ENCODE results near the gene KEAP1.
A peak's percentile ranks its signal among the peaks of the same experiment; 100 is the strongest.

Gene KEAP1

GRCh38 chr19:10521461-10522171 is 18.5 kb upstream of the KEAP1 start:
- DNase-seq = no peak

- DNase-seq = no peak
These were observed 17.6 kb upstream of the KEAP1 start for GRCh38 chr19:10520652-10521318.

GRCh38 chr19:10519421-10519820 is 16.3 kb upstream of the KEAP1 start:
- no peak for DNase-seq

GRCh38 chr19:10518444-10519361 is 15.5 kb upstream of the KEAP1 start:
- peak; percentile 33 for DNase-seq

- DNase-seq = peak; percentile 29
These were observed 14.7 kb upstream of the KEAP1 start for GRCh38 chr19:10517760-10518443.

- no peak for DNase-seq
These were observed 14.2 kb upstream of the KEAP1 start, which contains the start of gene S1PR5 for GRCh38 chr19:10517361-10517759. Gene S1PR5, minus strand, starts transcription at chr19:10517447. Its CDS starts 2,436 bp downstream, at chr19:10515011.

GRCh38 chr19:10516671-10517286 is 13.6 kb upstream of the KEAP1 start:
- no peak for DNase-seq

- peak; percentile 66 for DNase-seq
These were observed 12.9 kb upstream of the KEAP1 start for GRCh38 chr19:10516064-10516385.

GRCh38 chr19:10514211-10515145 is 11.3 kb upstream of the KEAP1 start:
- no peak for DNase-seq

- no peak for DNase-seq
These were observed 10.1 kb upstream of the KEAP1 start for GRCh38 chr19:10513223-10513622.

GRCh38 chr19:10510301-10510802 is 7.2 kb upstream of the KEAP1 start:
- DNase-seq = peak; percentile 46

GRCh38 chr19:10508707-10509106 is 5.6 kb upstream of the KEAP1 start:
- no peak for DNase-seq

- DNase-seq = no peak
These were observed 4.9 kb upstream of the KEAP1 start for GRCh38 chr19:10508036-10508435.

- DNase-seq = peak; percentile 75
These were observed 2.5 kb upstream of the KEAP1 start for GRCh38 chr19:10505583-10506229.

- DNase-seq = peak; percentile 89
These were observed 593 bp downstream of the KEAP1 start for GRCh38 chr19:10502524-10503001.

GRCh38 chr19:10501971-10502523 is 1.1 kb downstream of the KEAP1 start:
- DNase-seq = peak; percentile 42

- DNase-seq = no peak
These were observed 2.9 kb downstream of the KEAP1 start for GRCh38 chr19:10500247-10500592.

GRCh38 chr19:10499550-10500246 is 3.5 kb downstream of the KEAP1 start:
- no peak for DNase-seq

- DNase-seq = no peak
These were observed 5.8 kb downstream of the KEAP1 start for GRCh38 chr19:10497371-10497770.
